ENCODE results near the gene ST7.

DNA sequence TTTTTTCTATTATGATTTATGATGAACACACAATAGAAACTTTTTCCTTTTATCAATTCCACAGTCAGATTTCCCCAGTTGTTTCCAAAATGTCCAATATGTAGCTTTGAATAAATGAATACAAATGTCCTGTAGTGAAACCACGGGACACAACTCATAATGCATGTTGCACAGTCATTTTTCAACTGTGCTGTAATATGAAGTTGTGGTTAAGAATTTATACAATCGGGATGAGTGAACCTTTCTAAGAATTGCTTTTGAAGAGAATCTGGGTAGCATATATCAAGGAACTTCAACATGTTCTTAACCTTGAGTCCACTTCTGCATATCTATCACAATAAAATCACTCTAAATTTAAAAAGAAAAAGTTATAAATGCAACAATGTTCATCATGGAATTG is 14.6 kb upstream of the ST7 start:
- TF ChIP-seq, protein P1, sequence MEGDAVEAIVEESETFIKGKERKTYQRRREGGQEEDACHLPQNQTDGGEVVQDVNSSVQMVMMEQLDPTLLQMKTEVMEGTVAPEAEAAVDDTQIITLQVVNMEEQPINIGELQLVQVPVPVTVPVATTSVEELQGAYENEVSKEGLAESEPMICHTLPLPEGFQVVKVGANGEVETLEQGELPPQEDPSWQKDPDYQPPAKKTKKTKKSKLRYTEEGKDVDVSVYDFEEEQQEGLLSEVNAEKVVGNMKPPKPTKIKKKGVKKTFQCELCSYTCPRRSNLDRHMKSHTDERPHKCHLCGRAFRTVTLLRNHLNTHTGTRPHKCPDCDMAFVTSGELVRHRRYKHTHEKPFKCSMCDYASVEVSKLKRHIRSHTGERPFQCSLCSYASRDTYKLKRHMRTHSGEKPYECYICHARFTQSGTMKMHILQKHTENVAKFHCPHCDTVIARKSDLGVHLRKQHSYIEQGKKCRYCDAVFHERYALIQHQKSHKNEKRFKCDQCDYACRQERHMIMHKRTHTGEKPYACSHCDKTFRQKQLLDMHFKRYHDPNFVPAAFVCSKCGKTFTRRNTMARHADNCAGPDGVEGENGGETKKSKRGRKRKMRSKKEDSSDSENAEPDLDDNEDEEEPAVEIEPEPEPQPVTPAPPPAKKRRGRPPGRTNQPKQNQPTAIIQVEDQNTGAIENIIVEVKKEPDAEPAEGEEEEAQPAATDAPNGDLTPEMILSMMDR (conservative IDR thresholded peaks at IDR 0.05; ENCODE audit: low read length): no peak
- no peak for TF ChIP-seq EZH2phosphoT487 (IDR thresholded peaks at IDR 0.05; ENCODE audit: borderline replicate concordance)
